Kidney (tissue), 14 donors: ENCODE results near the gene TSFM. TPM values are rescaled to one million over a fixed set of nuclear protein-coding genes. Genes with fewer than 3 reads are reported as not detected.

Experiments
- DNase-seq, 5 donors: peaks; one replicate each; pipeline ENCODE4 v3.0.0-alpha.2; 2013 to 2020
- FAIRE-seq: peaks from 2 replicates; lab custom pipeline; 2012; peaks lifted over from hg19 to GRCh38; lab: Jason Lieb, UNC
- H3K27ac ChIP-seq, 2 donors: one replicate each; pipeline ENCODE4 v1.7.0; 2013; ENCODE audit warnings: low read depth in 2 of 2, low read length in 2 of 2, inconsistent platforms in 1 of 2
- H3K27me3 ChIP-seq: one replicate; pipeline ENCODE4 v1.7.1; 2013; ENCODE audit warnings: low read length, inconsistent platforms; ENCODE audit not compliant: control insufficient read depth, insufficient read depth
- H3K36me3 ChIP-seq, 3 donors: one replicate each; pipeline versions ENCODE4 v1.7.0 to v1.7.1; 2013; ENCODE audit warnings: low read length in 3 of 3, control low read depth in 1 of 3, inconsistent platforms in 1 of 3; ENCODE audit not compliant: insufficient read depth in 3 of 3, control insufficient read depth in 2 of 3
- H3K4me1 ChIP-seq, 3 donors: one replicate each; pipeline versions ENCODE4 v1.7.0 to v1.7.1; 2013; ENCODE audit warnings: low read length in 3 of 3, inconsistent platforms in 1 of 3, low read depth in 1 of 3; ENCODE audit not compliant: control insufficient read depth in 2 of 3, insufficient read depth in 2 of 3
- H3K4me3 ChIP-seq, 3 donors: one replicate each; pipeline versions ENCODE4 v1.7.0 to v1.8.1; 2013; ENCODE audit warnings: low read length in 3 of 3, control low read depth in 1 of 3, inconsistent platforms in 1 of 3
- H3K9ac ChIP-seq, 3 donors: one replicate each; pipeline versions ENCODE4 v1.7.0 to v1.7.1; 2013; ENCODE audit warnings: low read length in 3 of 3, control low read depth in 1 of 3, inconsistent platforms in 1 of 3
- H3K9me3 ChIP-seq, 3 donors: one replicate each; pipeline versions ENCODE4 v1.7.0 to v1.7.1; 2013; ENCODE audit warnings: low read length in 3 of 3, control low read depth in 1 of 3, inconsistent platforms in 1 of 3; ENCODE audit not compliant: control insufficient read depth in 2 of 3, insufficient read depth in 1 of 3
- CTCF ChIP-seq: IDR thresholded peaks from 3 replicates; pipeline ENCODE4 v1.5.1; 2012; ENCODE audit warnings: mild to moderate bottlenecking, moderate library complexity, borderline replicate concordance; ENCODE audit not compliant: insufficient read depth; ENCODE audit errors: extremely low read depth
- intact Hi-C: fragments of 100-400 bp; cut with DNase I; formaldehyde crosslinking; loops from one replicate; pipeline ENCODE4 v1.11.1; 2022
- polyA plus RNA-seq: library from polyadenylated mRNA; stranded (reverse); fragments of 350-450 nt; fragmentation: Illumina TruSeq; extraction: RNeasy Lipid Tissue Mini Kit (QIAGEN cat#74804); gene quantifications from one replicate; pipeline ENCODE4 v1.2.3, GENCODE V29; 2014; ENCODE audit warnings: low read depth, low replicate concordance; ENCODE audit not compliant: insufficient read depth
- total RNA-seq: library from RNA; stranded (reverse); fragmentation: NEBNext Ultra II Directional; extraction: Animal tissue kit (Norgen Biotek cat#: 25700); gene quantifications from one replicate; pipeline ENCODE4 v1.2.1, GENCODE V29; 2021
- donor health status: control.
- donor health status: control.
- donor health status: control.
- donor health status: control.
- donor health status: control.
- donor health status: DM: yes; HTN: yes; CAD: no.
- donor health status: Normal renal cell carcinoma (clear cell type).

TSFM gene
- total and polyA plus RNA-seq, 2 donors from 2014 or later = 32.8 to 84.6 TPM

- no peak for DNase-seq
- no peaks in the 10 kb centered on the region for H3K27me3 ChIP-seq
- no peak for FAIRE-seq
- no peak overlapping the region for H3K4me3 ChIP-seq
- H3K9ac ChIP-seq = peak overlapping the region in 1 of 3 donors; percentile 8
- peaks cover 5 to 19% (median 17%) of the 10 kb centered on the region in 3 donors for H3K36me3 ChIP-seq
- no peak for TF ChIP-seq CTCF
- no peak overlapping the region for H3K27ac ChIP-seq
- H3K9me3 ChIP-seq = no peaks in the 10 kb centered on the region
- H3K4me1 ChIP-seq = peaks cover 0 to 33% (median 27%) of the 10 kb centered on the region in 3 donors
- intact Hi-C loops = no loop called here
Observed at GRCh38 chr12:57783861-57784260, 1.3 kb downstream of the TSFM start.

- Histone ChIP-seq H3K27ac (no peak overlapping the region), H3K36me3 (peaks cover 2 to 30% (median 15%) of the 10 kb centered on the region in 3 donors), H3K9me3 (no peaks in the 10 kb centered on the region), H3K9ac (no peak overlapping the region), H3K4me3 (no peak overlapping the region), H3K4me1 (peaks cover 0 to 4% (median 0%) of the 10 kb centered on the region in 3 donors), H3K27me3 (no peaks in the 10 kb centered on the region)
- DNase-seq (no peak), FAIRE-seq (no peak)
- TF ChIP-seq CTCF = no peak
- intact Hi-C loops = no loop called here
Observed at GRCh38 chr12:57793920-57794319, 11.3 kb downstream of the TSFM start.

GRCh38 chr12:57795354-57795753 is 12.8 kb downstream of the TSFM start:
- Histone ChIP-seq H3K9me3 (no peaks in the 10 kb centered on the region), H3K27me3 (no peaks in the 10 kb centered on the region), H3K4me1 (peaks cover 0 to 4% (median 0%) of the 10 kb centered on the region in 3 donors), H3K9ac (no peak overlapping the region), H3K36me3 (peaks cover 0 to 35% (median 23%) of the 10 kb centered on the region in 3 donors), H3K4me3 (no peak overlapping the region), H3K27ac (no peak overlapping the region)
- no peak for TF ChIP-seq CTCF
- DNase-seq (no peak), FAIRE-seq (no peak)
- intact Hi-C loops = no loop called here

- no peak for FAIRE-seq
- H3K9ac ChIP-seq = no peak overlapping the region
- peaks cover 0 to 46% (median 30%) of the 10 kb centered on the region in 3 donors for H3K36me3 ChIP-seq
- H3K4me1 ChIP-seq = peaks cover 0 to 4% (median 0%) of the 10 kb centered on the region in 3 donors
- H3K27ac ChIP-seq = no peak overlapping the region
- no peak for DNase-seq
- H3K9me3 ChIP-seq = no peaks in the 10 kb centered on the region
- H3K27me3 ChIP-seq = no peaks in the 10 kb centered on the region
- intact Hi-C loops = no loop called here
- no peak for TF ChIP-seq CTCF
- no peak overlapping the region for H3K4me3 ChIP-seq
Observed at GRCh38 chr12:57796996-57797395, 14.4 kb downstream of the TSFM start.
